HFFc6 (cell line): ENCODE measurements around the gene HRH1. TPM values are rescaled to one million over a fixed set of nuclear protein-coding genes. Genes with fewer than 3 reads are reported as not detected.

Experiments
- DNase-seq: peaks from one replicate; pipeline ENCODE4 v3.0.0-alpha.2; 2018
- H3K27ac Mint-ChIP-seq: 2 replicates; pipeline ENCODE4 v1.8.0; 2020; ENCODE audit warnings: mild to moderate bottlenecking, mixed read lengths
- H3K27me3 Mint-ChIP-seq: 2 replicates; pipeline ENCODE4 v1.8.0; 2021; ENCODE audit warnings: mild to moderate bottlenecking, moderate library complexity, mixed read lengths; ENCODE audit not compliant: insufficient read depth
- H3K36me3 Mint-ChIP-seq: 2 replicates; pipeline ENCODE4 v1.8.0; 2021; ENCODE audit warnings: low read depth, mixed read lengths
- H3K4me1 Mint-ChIP-seq: 2 replicates; pipeline ENCODE4 v1.8.0; 2020; ENCODE audit warnings: low read depth, mixed read lengths
- H3K4me3 Mint-ChIP-seq: 2 replicates; pipeline ENCODE4 v1.8.0; 2020; ENCODE audit warnings: mild to moderate bottlenecking, moderate library complexity, mixed read lengths
- H3K9me3 Mint-ChIP-seq: 2 replicates; pipeline ENCODE4 v1.8.0; 2020; ENCODE audit warnings: mild to moderate bottlenecking, mixed read lengths
- total RNA-seq, 6 experiments: library from RNA; stranded (reverse); fragmentation: NEBNext Ultra II Directional; extraction: Animal tissue kit (Norgen Biotek cat#: 25700); gene quantifications; 2 replicates in 1 of 6; 3 replicates in 5 of 6; pipeline ENCODE4 v1.2.3, GENCODE V29; 2021
- TF ChIP-seq, protein P1 (sequence below): fragments of 200-600 bp; sonication (generic); IDR thresholded peaks from 2 replicates; pipeline ENCODE4 v1.5.0; 2021; ENCODE audit warnings: antibody characterized with exemption, mild to moderate bottlenecking

The HRH1 gene
- total RNA-seq, 6 experiments from 2014 or later = 4.9 to 8.4 (median 6.4) TPM

DNA sequence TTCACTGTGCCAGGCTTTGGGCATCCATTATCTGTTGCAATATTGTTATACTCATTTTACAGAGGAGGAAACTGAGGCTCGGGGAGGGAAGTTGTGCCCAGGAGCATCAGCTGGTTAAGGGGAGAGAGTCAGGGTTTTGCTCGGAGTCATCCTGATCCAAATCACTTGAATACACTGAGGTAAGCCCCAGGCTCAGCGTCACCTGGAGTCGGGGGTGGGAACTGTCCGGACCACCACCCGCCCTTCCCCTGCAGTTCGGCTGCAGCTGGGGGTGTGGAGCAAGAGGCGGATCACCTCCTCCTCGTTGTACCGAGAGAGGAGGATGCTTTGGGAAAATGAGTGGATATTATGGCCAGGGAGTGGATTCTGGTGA lies 646 bp downstream of the HRH1 start:
- H3K9me3 Mint-ChIP-seq = no peaks in the 10 kb centered on the region
- no peaks in the 10 kb centered on the region for H3K36me3 Mint-ChIP-seq
- H3K4me1 Mint-ChIP-seq = peaks cover 50% of the 10 kb centered on the region
- peak; percentile 12 for DNase-seq
- H3K4me3 Mint-ChIP-seq = peak overlapping the region; percentile 88
- peaks cover 2% of the 10 kb centered on the region; the same call in 1 of the 2 replicates for H3K27me3 Mint-ChIP-seq
- TF ChIP-seq, protein P1, sequence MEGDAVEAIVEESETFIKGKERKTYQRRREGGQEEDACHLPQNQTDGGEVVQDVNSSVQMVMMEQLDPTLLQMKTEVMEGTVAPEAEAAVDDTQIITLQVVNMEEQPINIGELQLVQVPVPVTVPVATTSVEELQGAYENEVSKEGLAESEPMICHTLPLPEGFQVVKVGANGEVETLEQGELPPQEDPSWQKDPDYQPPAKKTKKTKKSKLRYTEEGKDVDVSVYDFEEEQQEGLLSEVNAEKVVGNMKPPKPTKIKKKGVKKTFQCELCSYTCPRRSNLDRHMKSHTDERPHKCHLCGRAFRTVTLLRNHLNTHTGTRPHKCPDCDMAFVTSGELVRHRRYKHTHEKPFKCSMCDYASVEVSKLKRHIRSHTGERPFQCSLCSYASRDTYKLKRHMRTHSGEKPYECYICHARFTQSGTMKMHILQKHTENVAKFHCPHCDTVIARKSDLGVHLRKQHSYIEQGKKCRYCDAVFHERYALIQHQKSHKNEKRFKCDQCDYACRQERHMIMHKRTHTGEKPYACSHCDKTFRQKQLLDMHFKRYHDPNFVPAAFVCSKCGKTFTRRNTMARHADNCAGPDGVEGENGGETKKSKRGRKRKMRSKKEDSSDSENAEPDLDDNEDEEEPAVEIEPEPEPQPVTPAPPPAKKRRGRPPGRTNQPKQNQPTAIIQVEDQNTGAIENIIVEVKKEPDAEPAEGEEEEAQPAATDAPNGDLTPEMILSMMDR = no peak
- H3K27ac Mint-ChIP-seq = peak overlapping the region; percentile 67

DNA sequence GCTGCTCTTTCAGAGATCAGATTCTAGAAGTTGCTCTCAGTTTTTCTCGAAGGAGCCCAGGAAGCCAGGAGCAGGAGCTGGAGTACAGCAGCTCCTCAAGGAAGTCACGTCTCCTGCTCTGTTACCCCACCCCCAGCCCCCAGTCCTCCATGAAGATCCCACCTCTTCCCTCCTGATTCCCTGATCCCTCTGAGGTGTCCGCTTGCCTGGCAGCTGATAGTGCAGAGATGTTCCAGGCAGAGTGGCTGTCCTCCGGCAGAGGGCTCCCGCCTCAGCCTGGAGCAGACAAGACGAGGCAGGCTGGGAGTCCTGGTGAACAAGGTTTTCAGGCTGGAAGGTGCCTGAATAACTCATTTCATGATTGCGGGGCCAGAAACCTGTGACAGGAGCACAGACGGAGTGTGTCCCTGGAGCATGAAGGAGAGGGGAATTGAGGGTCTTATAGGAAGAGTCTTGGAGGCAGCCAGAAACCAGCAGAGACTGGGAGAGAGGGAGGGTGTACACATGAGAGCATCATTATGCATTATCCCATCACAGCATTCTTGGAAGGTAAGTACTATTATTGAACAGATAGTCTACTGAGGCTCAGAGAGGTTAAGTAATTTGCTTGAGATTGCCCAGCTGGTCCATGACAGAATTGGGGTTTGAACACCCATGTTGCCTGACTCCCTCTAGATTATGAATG lies 1.2 kb downstream of the HRH1 start:
- Mint-ChIP-seq H3K9me3 (no peaks in the 10 kb centered on the region), H3K4me1 (peaks cover 55% of the 10 kb centered on the region), H3K27me3 (peaks cover 2% of the 10 kb centered on the region; the same call in 1 of the 2 replicates), H3K4me3 (peak overlapping the region; percentile 88), H3K36me3 (peaks cover 3% of the 10 kb centered on the region; the same call in 1 of the 2 replicates), H3K27ac (peak overlapping the region; percentile 67)
- TF ChIP-seq, protein P1 = peak; percentile 84
- peak; percentile 83 for DNase-seq

DNA sequence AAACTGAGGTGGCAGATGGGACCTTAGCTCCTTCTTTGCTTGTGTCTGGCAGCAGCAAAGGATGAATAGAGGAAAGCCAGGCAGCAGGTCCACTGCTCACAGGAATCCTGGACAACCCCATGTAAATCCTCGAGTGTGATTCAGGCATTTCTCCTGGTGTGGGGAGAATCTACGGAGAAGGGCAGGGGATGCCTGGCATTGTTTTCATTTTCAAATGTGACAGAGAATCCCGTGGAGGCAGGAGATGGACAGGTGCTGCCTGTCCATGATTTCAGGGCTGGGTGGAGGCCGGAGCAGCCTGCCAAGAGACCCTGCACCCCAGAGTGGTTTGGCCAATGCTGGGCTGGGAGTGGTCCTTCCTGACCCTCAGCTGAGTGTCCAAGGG lies 1.7 kb downstream of the HRH1 start:
- no peaks in the 10 kb centered on the region for H3K9me3 Mint-ChIP-seq
- H3K27ac Mint-ChIP-seq = no peak overlapping the region
- H3K27me3 Mint-ChIP-seq = peaks cover 2% of the 10 kb centered on the region; the same call in 1 of the 2 replicates

DNA sequence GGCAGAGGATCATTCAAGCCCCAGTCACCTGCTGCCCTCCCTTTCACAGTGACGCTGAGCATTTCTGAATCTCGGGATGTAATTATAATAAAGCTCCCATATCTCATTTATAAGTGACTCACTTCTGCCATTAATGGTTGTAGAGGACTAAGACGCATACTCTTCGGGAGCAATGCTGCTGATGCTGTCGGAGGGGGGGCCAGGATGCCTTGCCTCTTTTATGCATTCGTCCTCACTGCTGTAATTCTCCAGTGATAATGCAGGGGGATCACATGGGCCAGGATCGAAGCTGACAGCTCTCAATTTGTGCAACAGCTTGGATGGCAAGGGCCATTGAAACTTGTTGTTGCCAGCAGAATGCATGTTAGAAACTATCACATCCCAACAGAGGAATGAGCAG lies 3.1 kb downstream of the HRH1 start:
- H3K4me1 Mint-ChIP-seq = peaks cover 65% of the 10 kb centered on the region

More for the DNA sequence above, 1.7 kb downstream of the HRH1 start:
- no peak for DNase-seq
- Mint-ChIP-seq H3K4me1 (peaks cover 61% of the 10 kb centered on the region), H3K4me3 (peak overlapping the region; percentile 88), H3K36me3 (peaks cover 8% of the 10 kb centered on the region; the same call in 1 of the 2 replicates)
- TF ChIP-seq, protein P1 = no peak

DNA sequence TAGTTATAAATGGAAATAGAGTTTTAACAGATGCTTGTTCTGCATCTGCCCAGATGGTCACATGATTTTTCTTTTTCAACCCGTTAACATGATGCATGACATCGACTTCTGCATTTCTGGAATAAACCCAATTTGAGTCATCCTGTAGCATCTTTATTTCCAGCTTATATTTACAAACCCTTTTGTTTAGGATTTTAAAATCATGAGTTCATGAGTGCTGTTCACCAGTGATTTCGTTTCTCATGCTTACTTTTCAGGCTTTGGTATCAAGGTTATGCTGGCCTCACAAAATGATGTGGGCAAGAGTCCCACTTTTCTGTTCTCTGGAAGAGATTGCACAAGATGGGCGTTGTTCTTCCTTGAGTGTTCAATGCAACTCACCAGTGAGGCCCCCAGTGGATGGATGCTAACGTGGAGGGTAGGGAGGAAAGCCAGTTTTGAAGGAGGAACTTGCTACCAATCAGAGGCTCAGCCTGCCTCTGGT lies 5.2 kb downstream of the HRH1 start:
- DNase-seq = peak; percentile 84
- H3K4me1 Mint-ChIP-seq = peaks cover 67% of the 10 kb centered on the region

More for the DNA sequence above, 3.1 kb downstream of the HRH1 start:
- Mint-ChIP-seq H3K27me3 (peaks cover 2% of the 10 kb centered on the region), H3K9me3 (no peaks in the 10 kb centered on the region), H3K36me3 (peaks cover 8% of the 10 kb centered on the region; the same call in 1 of the 2 replicates), H3K4me3 (no peak overlapping the region), H3K27ac (no peak overlapping the region)
- no peak for DNase-seq
- TF ChIP-seq, protein P1 = no peak

More for the DNA sequence above, 5.2 kb downstream of the HRH1 start:
- H3K27me3 Mint-ChIP-seq = no peaks in the 10 kb centered on the region; the same call in 1 of the 2 replicates
- H3K27ac Mint-ChIP-seq = peak overlapping the region; percentile 89
- H3K9me3 Mint-ChIP-seq = no peaks in the 10 kb centered on the region
- peaks cover 8% of the 10 kb centered on the region; the same call in 1 of the 2 replicates for H3K36me3 Mint-ChIP-seq
- TF ChIP-seq, protein P1 = peak; percentile 46
- peak overlapping the region; percentile 78 for H3K4me3 Mint-ChIP-seq
